NCI-H1694 treated with DMSO at 0.1 percent for 48 hours (cell line): ENCODE results near the gene FOXP4.

Experiments
- DNase-seq: peaks from one replicate; lab custom pipeline; 2025; lab: John Stamatoyannopoulos, UW

FOXP4 gene

DNA sequence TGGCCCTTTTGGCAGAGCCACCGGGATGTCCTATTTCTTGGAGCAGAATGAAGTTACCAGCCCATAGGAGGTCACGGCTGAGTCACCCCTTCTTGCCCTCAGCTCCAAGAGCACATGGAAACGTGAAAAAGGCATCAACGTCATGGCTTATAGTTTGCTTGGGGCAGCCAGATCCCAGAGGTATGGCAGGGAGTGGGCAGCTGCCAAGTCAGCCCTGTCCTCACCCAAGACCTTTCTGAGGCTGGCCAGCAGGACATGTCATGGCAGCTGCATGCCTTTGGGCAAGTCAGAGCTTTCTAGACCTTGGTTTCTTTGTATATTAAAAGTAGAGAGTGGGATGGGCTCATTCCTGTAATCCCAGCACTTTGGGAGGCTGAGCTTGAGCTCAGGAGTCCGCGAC is 83.9 kb downstream of the FOXP4 start:
- DNase-seq = no peak

DNA sequence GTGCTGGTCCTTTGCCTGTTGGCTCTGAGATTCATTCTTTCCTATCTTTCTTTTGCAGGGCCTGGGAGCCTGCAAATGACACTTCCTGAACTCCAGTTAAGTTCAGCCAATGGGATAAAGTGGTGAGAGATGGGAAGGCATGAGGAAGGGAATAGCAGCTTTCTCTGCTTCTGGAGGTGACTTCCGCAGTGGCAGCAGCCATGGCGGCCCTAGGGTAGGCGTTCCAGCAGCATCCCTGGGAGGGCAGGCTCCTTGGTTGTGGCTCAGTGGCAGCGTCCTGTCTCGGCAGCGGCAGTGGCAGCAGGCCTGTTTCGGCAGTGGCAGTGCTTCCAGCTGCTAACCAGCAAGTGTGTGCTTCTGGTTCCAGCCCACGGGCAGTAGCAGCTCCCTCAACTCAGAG is 84.8 kb downstream of the FOXP4 start:
- DNase-seq = no peak

DNA sequence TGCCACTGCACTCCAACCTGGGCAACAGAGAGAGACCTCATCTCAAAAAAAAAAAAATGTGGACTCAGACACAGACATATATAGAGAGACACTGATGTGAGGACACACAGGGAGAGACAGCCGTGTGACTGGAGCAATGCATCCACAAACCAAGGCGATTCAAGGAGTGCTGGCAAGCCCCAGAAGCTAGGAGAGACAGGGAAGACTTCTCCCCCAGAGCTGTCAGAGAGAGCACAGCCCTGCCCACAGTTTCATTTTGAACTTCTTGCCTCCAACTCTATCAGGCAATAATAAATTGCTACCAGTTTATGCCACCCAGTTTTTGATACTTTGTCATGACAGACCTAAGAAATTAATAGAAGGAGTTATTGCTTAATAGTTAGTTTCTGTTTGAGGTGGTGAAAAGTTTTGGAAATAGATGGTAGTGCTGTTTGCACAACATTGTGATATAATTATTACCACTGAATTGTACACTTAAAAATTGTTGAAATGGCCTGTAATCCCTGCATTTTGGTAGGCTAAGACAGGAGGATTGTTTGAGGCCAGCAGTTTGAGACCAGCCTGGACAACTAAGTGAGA is 87.0 kb downstream of the FOXP4 start:
- no peak for DNase-seq

DNA sequence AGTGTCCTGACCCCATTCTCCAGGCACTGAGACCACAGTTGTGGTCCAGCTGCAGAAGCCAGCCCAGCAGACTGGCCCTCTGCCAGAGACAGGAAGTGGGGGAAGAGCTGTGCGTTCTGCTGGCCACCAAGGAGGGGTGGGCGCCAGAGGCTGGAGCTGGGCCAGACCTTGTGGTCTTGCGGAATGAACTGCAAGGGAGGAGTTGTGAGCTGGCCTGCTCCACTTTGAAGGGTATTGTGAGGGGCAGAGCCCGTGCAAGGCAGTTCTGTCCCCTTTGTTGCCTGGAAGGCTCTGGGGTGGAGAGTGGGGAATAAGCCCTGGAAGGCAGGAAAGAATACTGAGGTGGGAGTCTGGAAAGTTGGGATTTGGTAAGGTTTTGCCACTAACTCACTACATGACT is 88.5 kb downstream of the FOXP4 start:
- no peak for DNase-seq

DNA sequence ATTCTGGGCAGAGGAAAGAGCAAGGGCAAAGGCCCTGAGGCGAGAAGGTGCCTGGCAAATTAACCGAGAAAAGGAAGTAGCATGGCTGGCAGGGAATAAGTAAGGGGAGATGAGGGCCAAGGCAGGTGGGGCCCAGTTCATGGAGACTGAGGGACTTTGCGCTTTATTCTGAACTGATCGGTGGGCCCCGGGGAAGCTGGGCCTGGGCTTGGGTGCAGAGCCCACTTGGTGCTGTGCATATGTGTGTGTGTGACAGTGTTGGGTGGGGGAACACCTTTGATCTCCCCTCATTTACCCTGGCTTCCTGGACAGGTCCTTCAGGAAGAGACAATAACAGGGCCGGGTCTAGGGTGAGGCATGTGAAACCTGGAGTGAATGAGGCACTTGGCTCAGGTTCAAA is 89.2 kb downstream of the FOXP4 start:
- DNase-seq = no peak

DNA sequence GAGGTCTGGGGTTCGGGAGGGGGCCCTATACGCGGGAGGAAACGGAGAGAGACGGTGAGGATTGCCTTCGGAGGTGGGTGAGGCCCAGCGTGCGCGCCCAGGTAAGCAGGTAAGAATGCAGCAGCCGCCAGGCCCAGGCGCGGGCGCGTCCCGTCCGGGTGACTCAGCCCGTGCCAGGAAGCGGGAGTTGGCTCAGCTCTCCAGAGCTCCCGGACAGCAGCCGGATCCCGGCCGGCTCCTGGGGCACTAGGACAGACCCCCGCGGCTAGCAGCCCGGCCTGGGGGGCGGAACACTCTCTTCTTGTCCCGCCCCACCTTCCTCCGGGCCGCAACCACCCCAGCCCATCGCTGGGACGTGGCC is 90.6 kb downstream of the FOXP4 start:
- DNase-seq = no peak

DNA sequence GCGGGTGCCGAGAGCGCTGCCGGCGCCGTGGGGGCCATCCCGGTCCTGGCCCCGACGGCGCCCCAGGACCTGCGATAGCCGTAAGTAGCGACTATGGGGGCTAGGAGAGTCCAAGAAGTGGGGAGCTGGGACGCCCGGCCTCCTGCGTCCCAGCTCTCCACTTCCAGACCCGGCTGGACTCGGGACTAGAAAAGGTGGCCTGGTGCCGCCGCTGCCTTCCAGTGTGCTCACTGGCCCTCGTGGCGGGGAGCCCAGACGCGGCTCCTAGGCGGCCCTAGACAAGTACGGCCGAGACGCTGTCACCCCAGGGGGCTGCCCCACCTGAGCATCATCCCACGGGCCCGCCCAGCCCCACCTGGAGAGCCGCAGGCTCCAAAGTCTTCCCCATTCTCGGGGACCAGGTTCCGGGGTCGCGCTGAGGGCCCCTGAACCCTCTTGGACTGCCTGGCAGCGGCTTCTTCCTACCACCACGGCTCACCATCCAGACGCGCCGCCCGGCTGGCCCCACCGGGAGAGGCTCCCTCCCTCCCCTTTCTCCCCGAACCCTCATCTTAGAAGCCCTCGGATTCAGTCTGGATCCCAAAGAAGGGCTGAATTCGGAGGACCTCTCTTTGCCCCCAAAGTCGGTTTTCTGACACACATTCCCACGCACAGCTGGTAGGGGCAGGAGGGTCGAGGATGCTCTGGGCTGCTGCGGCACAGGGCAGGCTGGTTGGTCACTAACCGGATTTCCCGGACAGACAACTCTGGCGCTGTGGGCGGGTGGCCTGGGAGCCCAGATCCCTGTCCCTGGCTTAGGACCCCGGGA is 91.2 kb downstream of the FOXP4 start:
- DNase-seq = no peak

DNA sequence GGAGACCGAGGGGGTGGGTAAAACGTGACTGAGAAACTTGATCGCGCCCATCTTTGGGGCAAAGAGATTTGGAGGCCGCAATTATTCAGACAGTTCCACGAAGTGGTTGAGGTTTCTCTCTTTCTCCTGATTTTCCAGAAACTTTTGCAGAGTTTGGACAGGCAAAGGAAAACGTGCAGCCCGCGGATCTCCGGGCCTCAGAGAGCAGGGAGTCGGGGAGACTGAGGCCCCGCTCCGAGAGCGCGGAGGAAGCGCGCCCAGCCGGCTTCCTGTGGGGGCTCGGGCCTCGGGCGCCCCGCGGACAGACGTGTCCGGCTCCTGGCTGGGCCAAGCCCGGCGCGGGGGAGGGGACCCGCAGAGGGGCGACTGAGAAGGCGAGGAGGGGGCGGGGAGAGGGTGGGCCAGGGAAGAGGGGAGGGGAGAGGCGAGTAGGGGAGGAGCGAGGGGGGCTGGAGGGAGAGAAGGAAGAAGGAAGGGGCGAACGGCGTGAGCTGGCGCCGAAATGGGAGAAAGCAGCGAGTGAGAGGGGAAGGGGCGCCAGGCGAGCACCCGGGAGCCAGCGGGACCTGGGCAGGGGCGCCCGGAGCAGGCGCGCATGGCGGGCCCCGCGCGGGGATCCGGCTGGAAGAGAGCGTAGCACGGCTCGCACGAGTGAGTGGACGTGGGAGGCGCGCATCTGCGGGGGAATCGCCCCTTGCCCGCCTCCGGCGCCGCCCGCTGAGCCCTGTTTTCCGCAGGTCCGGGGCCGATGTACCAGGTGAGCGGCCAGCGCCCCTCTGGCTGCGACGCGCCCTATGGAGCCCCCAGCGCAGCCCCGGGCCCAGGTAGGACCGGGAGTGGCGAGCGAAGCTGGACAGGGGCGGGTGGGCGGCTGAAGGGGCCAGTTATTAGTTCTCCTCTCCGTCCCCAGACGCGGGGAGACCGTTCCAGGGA is 92.1 kb downstream of the FOXP4 start, which contains the start of gene MDFI:
MDFI (plus strand) TSS at position 467 of the 933 bp plus-strand sequence; CDS start at position 749, 282 bp downstream.
- DNase-seq = no peak

DNA sequence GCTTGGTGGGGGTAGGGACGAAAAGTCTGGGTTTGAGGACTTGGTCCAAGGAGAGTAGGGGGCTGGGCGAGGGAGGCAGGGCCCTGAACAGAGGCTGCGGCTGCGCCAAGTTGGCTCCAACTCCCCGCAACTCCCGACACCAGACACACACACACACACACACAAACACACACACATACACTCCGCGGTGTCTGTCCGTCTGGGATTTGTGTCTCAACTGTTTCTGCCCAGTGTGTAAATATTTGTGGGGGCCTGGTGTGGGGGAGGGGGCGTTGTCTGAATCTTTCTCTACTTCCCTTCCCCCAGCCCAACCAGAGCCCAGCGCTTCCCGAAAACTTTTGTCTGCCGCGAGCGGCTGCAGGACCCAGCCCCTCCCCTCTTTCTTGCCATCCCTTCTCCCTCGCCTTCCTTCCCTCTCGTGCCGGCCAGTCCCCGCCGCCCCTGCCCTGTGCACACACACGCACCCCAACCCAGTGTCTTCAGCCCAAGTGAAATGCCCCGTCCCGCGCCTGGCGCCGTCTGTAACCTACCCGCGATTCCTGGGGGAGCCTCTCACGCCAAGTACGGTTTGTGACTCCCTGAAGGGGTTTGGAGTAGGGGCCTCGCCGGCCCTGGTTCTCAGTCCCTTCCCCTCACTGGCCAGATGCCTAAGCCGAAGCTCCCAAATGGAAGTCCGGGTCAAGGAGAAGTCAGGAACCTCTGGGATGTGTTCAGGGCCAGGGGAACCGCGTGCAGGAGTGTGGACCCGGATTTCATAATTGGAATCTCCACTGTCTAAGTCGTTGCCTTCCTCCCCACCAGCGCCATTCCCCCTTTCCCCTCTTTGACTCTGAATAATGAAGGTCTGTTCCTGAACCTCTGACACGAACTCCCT is 93.0 kb downstream of the FOXP4 start:
- DNase-seq = no peak

DNA sequence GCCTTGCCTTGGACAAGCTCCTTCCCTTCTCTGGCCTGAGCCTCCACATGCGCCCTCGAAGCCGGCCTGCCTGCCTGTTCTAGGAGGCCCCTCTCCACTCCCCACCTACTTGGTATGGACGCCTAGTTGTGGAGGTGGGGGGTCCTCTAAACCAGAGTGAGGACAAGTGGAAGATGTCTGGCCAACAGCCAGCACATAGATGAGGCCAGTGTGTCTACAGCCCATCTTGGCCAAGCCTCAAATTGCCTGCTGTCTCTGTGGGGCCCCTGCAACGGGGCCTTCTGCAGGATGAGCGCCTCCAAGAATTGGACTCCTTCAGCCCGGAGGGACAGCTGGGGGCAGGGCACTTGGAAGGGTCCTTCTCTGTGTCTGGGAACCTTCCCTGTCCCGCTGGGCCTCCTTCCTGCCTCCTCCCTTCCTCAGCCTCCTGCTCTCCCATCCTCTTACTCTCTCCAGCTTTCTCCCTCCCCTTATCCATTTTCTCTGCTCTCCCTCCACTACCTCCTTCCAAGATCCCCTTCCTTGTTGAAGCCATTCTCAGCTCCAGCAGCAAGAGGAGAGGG is 93.7 kb downstream of the FOXP4 start:
- DNase-seq = no peak

DNA sequence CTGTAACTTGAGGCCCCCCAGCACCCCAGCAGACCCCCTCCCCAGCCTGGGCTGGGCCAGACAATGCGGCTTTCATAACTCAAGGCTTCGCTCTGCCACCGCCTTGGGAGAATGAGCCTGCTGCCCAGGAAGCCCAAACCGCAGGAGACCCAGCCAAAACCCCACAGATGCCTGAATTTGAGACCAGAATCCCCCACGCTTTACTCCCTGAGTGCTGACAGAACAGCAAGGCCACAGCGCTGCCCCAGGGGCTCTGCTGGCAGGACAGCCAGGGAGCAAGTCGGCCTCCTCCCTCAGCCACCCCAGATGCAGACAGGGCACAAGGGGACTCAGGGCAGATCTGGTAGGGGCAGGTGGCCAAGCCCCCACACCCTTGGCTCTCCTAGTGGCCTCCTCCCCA is 94.2 kb downstream of the FOXP4 start:
- DNase-seq = no peak

DNA sequence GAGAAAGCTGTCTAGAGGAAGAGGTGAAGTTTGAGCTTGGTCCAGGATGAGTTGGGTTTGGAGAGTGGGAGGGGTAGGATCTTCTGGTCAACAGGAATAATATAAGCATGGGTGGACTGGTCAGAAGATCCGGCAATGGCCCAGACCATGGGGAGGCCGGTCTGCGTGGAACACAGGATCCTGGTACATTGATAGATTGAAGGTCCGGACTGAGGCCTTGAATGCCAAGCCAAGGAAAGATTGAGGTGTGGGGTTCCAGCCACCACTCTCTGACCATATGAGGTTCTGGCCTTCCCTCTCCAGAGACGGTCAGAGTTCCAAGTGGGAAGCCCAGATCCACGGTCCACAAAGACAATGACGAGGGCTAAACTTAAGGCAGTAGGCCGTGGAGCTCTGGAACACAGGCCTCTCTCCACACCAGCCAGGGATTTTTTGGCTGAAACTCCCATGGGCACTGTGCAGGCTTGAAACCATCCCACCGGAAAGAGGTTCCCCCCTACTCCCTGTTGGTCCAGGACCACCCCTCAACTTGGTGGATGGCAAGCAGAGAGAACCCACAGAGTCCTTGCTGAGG is 95.3 kb downstream of the FOXP4 start:
- no peak for DNase-seq

DNA sequence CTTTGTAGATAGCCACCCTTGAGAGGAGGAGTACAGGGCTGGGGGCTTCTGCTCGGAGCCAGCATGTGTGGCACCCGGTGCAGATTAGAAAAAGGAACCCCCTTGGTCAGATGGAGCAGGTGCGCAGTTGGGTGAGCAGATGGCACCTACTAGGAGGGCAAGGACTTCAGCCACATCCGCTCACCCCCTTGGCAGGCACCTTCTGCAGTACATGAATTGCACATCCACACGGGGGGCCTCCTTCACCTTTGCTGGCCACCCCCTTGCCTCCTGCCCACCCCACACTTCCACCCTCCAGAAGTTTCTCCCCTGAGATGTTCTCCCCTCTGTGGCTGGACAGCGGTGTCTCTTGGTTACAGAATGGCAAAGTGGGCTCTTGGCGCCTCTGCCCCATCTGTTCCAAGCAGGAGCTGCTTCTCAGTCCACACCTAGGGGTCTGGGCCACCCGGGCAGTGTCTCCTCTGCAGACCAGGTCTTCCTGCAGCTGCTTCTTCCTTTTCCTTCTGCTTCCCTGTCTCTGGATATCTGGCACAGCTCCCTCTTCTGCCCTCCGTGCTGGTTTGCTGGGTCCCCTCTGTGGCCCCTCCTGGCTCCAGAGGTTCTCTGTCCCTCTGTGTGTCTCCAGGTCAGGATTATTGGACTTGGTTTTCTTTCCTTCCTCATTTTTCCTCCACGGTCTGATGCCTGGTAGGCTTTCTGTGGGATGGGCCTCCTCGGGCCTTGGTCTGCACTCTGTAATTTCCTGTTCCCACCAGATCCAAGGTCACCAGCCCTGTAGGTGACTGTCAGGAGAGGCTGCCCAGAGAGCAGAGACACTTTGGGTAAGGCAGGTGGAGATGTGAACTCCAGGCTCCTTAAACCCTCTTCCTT is 96.1 kb downstream of the FOXP4 start:
- no peak for DNase-seq

DNA sequence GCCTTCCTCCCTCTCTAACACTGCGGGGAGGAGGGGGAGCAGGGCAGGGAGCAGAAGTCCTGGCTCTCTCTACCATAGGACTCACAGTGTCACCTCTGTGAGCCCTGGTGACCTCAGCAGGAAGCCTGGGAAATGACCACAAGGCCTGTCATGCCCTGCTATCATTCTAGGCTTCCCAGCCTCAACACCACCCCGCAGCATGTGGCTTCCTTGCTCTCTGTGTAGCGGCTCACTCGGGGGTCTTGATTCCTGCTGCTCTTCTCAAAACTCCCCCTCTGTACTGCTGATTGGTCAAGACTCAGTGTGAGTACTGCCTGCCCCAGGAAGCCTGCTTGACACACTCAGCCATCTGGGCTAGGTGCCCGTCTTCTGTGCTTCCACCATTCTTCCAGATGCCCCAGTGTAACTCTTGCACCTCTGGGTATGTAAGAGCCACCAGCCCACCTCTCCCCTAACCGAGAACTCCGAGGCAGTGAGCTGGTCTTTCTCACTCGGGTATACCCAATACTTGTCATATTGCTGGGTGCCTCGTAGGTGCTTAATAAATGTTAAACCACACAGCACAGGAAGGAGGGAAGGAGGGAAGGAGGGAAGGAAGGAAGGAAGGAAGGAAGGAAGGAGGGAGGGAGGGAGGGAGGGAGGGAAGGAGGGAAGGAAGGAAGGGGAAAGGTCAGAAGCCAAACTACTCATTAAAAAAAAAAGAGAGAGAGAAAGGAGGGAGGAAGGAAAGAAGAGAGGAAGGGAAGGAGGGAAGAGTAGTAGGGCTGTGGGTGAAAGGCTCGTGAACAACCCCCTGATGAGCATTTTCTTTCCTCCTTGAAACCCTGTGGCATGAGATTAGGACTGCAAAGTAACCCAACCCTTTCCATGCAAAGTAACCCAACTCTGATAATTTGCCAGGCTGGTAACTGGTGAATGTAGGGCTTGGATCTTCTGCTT is 97.0 kb downstream of the FOXP4 start:
- no peak for DNase-seq

DNA sequence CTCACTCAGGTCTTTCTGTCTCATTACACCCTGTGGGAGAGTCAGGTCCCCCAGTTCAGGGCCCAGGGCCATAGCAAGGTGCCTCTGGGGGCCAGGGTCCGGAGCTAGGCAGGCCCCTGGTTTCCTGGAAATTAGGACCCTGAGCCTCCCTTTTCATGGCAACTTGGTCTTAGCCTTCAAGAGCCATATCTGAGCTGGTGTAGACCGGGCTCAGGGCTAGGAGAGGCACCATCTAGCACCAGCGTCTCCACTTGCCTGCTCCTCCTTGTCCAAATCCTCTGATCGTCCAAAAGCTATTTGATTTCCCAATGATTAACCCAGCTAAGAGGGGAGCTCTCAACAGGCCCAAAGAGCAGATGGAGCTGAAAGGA is 97.7 kb downstream of the FOXP4 start:
- no peak for DNase-seq

DNA sequence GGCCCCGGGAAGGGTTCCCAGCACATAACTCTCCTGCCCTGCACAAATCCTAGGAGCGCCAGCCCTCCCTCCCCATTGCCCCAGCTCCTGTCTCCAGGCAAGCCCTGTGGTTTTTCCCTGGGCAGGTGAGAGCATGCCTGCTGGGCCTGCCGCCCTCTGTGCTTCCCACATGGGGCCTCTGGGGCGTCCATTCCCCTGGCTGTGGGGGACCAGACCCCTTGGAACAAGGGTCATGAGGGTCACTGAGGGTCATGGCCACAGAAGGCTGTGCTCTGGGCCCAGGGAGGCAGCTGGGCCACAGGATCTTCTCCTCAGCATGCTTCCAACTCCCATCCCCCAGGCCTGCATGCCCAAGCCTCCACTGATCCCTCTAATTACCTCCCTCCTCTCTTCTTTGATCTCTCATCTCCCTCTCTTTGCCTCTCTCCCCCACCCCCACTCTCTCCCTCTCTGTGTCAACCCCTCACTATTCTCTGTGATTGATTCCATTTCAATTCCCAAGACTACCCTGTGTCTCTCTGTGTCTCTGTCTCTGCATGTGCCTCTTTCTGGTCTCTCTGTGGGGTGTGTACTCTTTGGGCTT is 98.2 kb downstream of the FOXP4 start:
- peak; percentile 53 for DNase-seq

DNA sequence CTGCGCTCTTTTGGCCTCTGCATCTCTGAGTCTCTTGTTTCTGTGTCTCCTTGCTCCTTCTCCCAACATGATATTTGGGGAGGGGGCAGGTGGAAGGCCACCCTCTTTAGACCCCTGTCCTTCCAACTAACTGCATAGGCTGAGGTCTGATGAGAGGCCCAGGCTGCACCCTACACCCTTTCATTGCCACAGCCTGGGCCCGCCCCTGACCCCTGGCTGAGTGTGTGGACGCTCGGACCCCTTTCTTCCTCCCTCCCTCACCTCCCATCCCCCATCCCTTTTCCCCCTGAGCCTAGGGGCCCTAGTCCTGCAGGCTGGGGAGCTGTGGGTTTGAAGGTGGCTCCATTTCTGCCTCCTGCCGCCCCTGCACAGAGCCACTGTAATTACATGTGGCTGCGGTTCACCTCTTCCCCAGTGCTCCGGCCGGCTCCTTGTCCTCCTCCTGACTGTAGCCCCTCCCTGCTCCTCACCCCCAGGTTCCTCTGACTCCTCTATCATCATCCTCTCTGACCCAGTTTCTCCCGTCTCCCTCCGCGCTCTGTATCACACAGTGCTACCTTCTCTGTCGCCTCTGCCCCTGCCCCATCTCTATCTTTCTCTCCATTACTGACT is 98.9 kb downstream of the FOXP4 start:
- no peak for DNase-seq
